ENCODE measurements around the gene RFC4.

- TF ChIP-seq CTCF (IDR thresholded peaks at IDR 0.05; ENCODE audit: low read length): no peak
- no peak for TF ChIP-seq EZH2 (IDR thresholded peaks at IDR 0.05; ENCODE audit: borderline replicate concordance, low read length)
These were observed 36.8 kb upstream of the RFC4 start for GRCh38 chr3:186843039-186843432.

All from OCI-LY1 (cell line).